Measurements from ENCODE around the gene DDT.

DNA sequence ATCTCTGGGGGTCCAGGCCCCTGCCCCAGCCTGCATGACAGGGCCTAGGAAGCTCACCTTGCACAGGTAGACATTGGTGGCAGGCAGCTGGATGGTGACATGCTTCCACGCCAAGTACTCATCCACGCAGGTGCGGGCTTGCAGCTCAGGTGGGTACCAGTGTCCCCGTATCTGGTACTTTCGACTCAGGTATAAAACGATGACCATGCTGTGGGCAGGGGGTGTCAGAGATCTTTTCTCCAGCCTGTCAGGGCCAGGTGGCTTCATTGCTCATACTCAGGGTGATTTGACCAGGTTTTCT is 32.6 kb upstream of the DDT start:
- TF ChIP-seq, protein P1, sequence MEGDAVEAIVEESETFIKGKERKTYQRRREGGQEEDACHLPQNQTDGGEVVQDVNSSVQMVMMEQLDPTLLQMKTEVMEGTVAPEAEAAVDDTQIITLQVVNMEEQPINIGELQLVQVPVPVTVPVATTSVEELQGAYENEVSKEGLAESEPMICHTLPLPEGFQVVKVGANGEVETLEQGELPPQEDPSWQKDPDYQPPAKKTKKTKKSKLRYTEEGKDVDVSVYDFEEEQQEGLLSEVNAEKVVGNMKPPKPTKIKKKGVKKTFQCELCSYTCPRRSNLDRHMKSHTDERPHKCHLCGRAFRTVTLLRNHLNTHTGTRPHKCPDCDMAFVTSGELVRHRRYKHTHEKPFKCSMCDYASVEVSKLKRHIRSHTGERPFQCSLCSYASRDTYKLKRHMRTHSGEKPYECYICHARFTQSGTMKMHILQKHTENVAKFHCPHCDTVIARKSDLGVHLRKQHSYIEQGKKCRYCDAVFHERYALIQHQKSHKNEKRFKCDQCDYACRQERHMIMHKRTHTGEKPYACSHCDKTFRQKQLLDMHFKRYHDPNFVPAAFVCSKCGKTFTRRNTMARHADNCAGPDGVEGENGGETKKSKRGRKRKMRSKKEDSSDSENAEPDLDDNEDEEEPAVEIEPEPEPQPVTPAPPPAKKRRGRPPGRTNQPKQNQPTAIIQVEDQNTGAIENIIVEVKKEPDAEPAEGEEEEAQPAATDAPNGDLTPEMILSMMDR (IDR thresholded peaks at IDR 0.05 in 8 of 11, conservative IDR thresholded peaks at IDR 0.05 in 3 of 11) = no peak
- TF ChIP-seq POLR2A (IDR thresholded peaks at IDR 0.05) = no peak
- no peak for TF ChIP-seq POLR2AphosphoS5 (IDR thresholded peaks at IDR 0.05)

Measured in spleen (tissue), 7 donors.